Measurements from ENCODE around the gene RTN4IP1. TPM values are rescaled to one million over a fixed set of nuclear protein-coding genes. Genes with fewer than 3 reads are reported as not detected.

Gene RTN4IP1
- polyA plus RNA-seq, 1 donor from 2014 or later = 8.5 TPM

- Histone ChIP-seq H3K27ac (ENCODE audit: low read length) (no peak overlapping the region), H3K4me2 (ENCODE audit: low read length) (no peak overlapping the region), H3K9me3 (ENCODE audit: low read length) (no peaks in the 10 kb centered on the region), H3F3A (ENCODE audit: insufficient read depth, low read length, poor library complexity, severe bottlenecking) (no peaks in the 10 kb centered on the region), H3K79me2 (replicated peaks; ENCODE audit: insufficient read depth, low read length) (no peaks in the 10 kb centered on the region), H4K20me1 (ENCODE audit: insufficient read depth) (no peaks in the 10 kb centered on the region), H3K9ac (ENCODE audit: low read length) (no peak overlapping the region), H3K9me2 (ENCODE audit: insufficient read depth, low read length) (no peaks in the 10 kb centered on the region), H3K36me3 (ENCODE audit: insufficient read depth, low read length) (no peaks in the 10 kb centered on the region), H3K27me3 (ENCODE audit: insufficient read depth, low read depth, low read length) (no peaks in the 10 kb centered on the region), H2AFZ (ENCODE audit: low read depth, low read length) (no peak overlapping the region), H3K4me3 (ENCODE audit: low read length) (no peak overlapping the region)
- TF ChIP-seq EP300 (conservative IDR thresholded peaks at IDR 0.05; ENCODE audit: poor library complexity, severe bottlenecking) (no peak), POLR2AphosphoS5 (IDR thresholded peaks at IDR 0.05) (no peak), MXI1 (conservative IDR thresholded peaks at IDR 0.05; ENCODE audit: poor library complexity, severe bottlenecking) (no peak)
Observed at GRCh38 chr6:106536851-106537250, 92.4 kb downstream of the RTN4IP1 start.

DNA sequence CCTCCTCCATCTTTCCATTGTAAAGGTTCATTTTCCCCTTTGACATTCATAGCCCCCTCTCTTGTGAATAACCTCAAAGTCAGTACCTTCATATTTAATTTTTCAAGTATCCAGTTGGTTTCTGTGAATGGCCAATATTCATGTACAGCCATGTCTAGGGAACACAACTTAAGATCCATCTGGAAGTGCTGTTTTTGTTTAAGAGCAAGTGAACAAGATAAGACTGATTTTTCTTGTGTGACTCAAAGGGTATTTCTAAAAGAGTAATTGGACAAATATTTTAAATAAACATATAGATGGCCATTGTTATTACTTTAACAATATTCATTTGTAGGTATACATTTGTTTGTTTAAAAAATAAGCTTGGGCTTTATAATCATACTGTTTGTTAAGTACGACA, 92.9 kb downstream of the RTN4IP1 start:
- Histone ChIP-seq H3K9me2 (ENCODE audit: insufficient read depth, low read length) (no peaks in the 10 kb centered on the region), H3F3A (ENCODE audit: insufficient read depth, low read length, poor library complexity, severe bottlenecking) (no peaks in the 10 kb centered on the region), H3K79me2 (replicated peaks; ENCODE audit: insufficient read depth, low read length) (no peaks in the 10 kb centered on the region), H3K4me3 (ENCODE audit: low read length) (no peak overlapping the region), H3K4me2 (ENCODE audit: low read length) (no peak overlapping the region), H3K9me3 (ENCODE audit: low read length) (no peaks in the 10 kb centered on the region), H3K27ac (ENCODE audit: low read length) (no peak overlapping the region), H2AFZ (ENCODE audit: low read depth, low read length) (no peak overlapping the region), H3K9ac (ENCODE audit: low read length) (no peak overlapping the region), H4K20me1 (ENCODE audit: insufficient read depth) (no peaks in the 10 kb centered on the region), H3K36me3 (ENCODE audit: insufficient read depth, low read length) (no peaks in the 10 kb centered on the region), H3K27me3 (ENCODE audit: insufficient read depth, low read depth, low read length) (no peaks in the 10 kb centered on the region)
- TF ChIP-seq POLR2AphosphoS5 (IDR thresholded peaks at IDR 0.05) (no peak), EZH2 (IDR thresholded peaks at IDR 0.05; ENCODE audit: borderline replicate concordance, insufficient read depth, low read length, poor library complexity, severe bottlenecking) (no peak), SMC3 (conservative IDR thresholded peaks at IDR 0.05; ENCODE audit: poor library complexity) (no peak)

DNA sequence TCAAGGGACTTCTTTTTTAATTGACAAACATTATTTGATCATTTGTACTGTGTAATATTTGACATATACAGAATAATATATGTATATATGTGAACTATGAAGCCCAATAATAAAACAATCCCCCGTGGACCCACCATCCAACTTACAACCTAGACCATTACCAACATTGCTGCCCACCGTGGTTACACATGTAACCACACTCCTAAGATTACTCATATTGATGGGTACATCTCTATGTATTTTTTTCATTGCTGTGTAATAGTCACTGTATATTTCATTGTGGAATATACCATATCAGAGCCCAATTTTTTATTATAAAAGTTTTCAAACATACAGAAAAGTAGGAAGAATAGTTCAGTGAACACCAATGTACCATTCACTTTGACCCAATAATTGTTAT, 94.3 kb downstream of the RTN4IP1 start:
- Histone ChIP-seq H3F3A (ENCODE audit: insufficient read depth, low read length, poor library complexity, severe bottlenecking) (no peaks in the 10 kb centered on the region), H3K9ac (ENCODE audit: low read length) (no peak overlapping the region), H3K36me3 (ENCODE audit: insufficient read depth, low read length) (no peaks in the 10 kb centered on the region), H2AFZ (ENCODE audit: low read depth, low read length) (no peak overlapping the region), H3K27ac (ENCODE audit: low read length) (no peak overlapping the region), H3K4me3 (ENCODE audit: low read length) (no peak overlapping the region), H3K4me2 (ENCODE audit: low read length) (no peak overlapping the region), H3K9me3 (ENCODE audit: low read length) (no peaks in the 10 kb centered on the region), H3K27me3 (ENCODE audit: insufficient read depth, low read depth, low read length) (no peaks in the 10 kb centered on the region), H3K79me2 (replicated peaks; ENCODE audit: insufficient read depth, low read length) (no peaks in the 10 kb centered on the region), H4K20me1 (ENCODE audit: insufficient read depth) (no peaks in the 10 kb centered on the region), H3K9me2 (ENCODE audit: insufficient read depth, low read length) (no peaks in the 10 kb centered on the region)
- TF ChIP-seq SMC3 (conservative IDR thresholded peaks at IDR 0.05; ENCODE audit: poor library complexity) (no peak), RAD21 (conservative IDR thresholded peaks at IDR 0.05) (no peak), TAF1 (IDR thresholded peaks at IDR 0.05; ENCODE audit: low read depth) (no peak), REST (IDR thresholded peaks at IDR 0.05; ENCODE audit: borderline replicate concordance) (no peak), POLR2AphosphoS5 (IDR thresholded peaks at IDR 0.05) (no peak), EZH2 (IDR thresholded peaks at IDR 0.05; ENCODE audit: borderline replicate concordance, insufficient read depth, low read length, poor library complexity, severe bottlenecking) (no peak), MXI1 (conservative IDR thresholded peaks at IDR 0.05; ENCODE audit: poor library complexity, severe bottlenecking) (no peak), EP300 (conservative IDR thresholded peaks at IDR 0.05; ENCODE audit: poor library complexity, severe bottlenecking) (no peak), CTCF (IDR thresholded peaks at IDR 0.05; ENCODE audit: poor library complexity, severe bottlenecking) (no peak)
